ENCODE measurements around the gene SEC14L2.

DNA sequence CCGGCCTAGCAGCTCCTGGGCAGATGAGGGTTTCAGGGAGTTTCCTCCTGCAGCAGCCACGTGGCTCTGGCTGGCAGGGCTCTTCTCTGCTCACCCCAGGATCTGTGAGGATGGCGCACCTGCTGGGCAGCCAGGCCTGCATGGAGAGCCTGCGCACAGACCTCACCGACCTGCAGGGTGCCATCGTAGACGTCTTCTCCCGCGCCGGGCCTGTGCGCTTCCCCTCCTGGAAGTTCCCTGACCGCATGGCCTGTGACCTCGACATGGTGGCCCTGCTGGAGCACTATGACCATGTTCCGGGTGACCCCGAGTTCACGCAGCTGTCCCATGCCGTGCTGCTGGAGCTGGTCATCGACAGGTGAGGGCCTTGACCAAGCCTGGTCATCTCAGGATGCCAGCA is 30.9 kb upstream of the SEC14L2 start:
- TF ChIP-seq, protein P1, sequence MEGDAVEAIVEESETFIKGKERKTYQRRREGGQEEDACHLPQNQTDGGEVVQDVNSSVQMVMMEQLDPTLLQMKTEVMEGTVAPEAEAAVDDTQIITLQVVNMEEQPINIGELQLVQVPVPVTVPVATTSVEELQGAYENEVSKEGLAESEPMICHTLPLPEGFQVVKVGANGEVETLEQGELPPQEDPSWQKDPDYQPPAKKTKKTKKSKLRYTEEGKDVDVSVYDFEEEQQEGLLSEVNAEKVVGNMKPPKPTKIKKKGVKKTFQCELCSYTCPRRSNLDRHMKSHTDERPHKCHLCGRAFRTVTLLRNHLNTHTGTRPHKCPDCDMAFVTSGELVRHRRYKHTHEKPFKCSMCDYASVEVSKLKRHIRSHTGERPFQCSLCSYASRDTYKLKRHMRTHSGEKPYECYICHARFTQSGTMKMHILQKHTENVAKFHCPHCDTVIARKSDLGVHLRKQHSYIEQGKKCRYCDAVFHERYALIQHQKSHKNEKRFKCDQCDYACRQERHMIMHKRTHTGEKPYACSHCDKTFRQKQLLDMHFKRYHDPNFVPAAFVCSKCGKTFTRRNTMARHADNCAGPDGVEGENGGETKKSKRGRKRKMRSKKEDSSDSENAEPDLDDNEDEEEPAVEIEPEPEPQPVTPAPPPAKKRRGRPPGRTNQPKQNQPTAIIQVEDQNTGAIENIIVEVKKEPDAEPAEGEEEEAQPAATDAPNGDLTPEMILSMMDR (IDR thresholded peaks at IDR 0.05; ENCODE audit: insufficient read depth, low read length, poor library complexity, severe bottlenecking): no peak
- TF ChIP-seq EZH2phosphoT487 (conservative IDR thresholded peaks at IDR 0.05; ENCODE audit: low read length): no peak
